ENCODE data around the gene LIPC. TPM values are rescaled to one million over a fixed set of nuclear protein-coding genes. Genes with fewer than 3 reads are reported as not detected.

Gene LIPC
- total RNA-seq, 2 donors from 2014 or later: 2.9 to 13.8 TPM

- no peaks in the 10 kb centered on the region for H3K9me3 ChIP-seq
- H3K36me3 ChIP-seq: no peaks in the 10 kb centered on the region
- H3K4me3 ChIP-seq: no peak overlapping the region
- H3K4me1 ChIP-seq: no peaks in the 10 kb centered on the region
- no peak for DNase-seq
- H3K27me3 ChIP-seq: no peaks in the 10 kb centered on the region
- TF ChIP-seq CTCF (IDR thresholded peaks at IDR 0.05): no peak
- H3K9ac ChIP-seq (ENCODE audit: low read depth in 2 of 2, low read length in 2 of 2): no peak overlapping the region
- intact Hi-C loops (cut with DNase I): no loop called here
- H3K27ac ChIP-seq: no peak overlapping the region
Measured at GRCh38 chr15:58398643-58399042, 33.1 kb upstream of the LIPC start.

- no peak for TF ChIP-seq CTCF (IDR thresholded peaks at IDR 0.05)
- H3K27ac ChIP-seq: no peak overlapping the region
- no peak for DNase-seq
- H3K9ac ChIP-seq (ENCODE audit: low read depth in 2 of 2, low read length in 2 of 2): no peak overlapping the region
- intact Hi-C loops (cut with DNase I): no loop called here
- no peaks in the 10 kb centered on the region for H3K4me1 ChIP-seq
- no peaks in the 10 kb centered on the region for H3K36me3 ChIP-seq
- no peaks in the 10 kb centered on the region for H3K9me3 ChIP-seq
- H3K4me3 ChIP-seq: no peak overlapping the region
- H3K27me3 ChIP-seq: no peaks in the 10 kb centered on the region
Measured at GRCh38 chr15:58399739-58400138, 32.1 kb upstream of the LIPC start.

DNA sequence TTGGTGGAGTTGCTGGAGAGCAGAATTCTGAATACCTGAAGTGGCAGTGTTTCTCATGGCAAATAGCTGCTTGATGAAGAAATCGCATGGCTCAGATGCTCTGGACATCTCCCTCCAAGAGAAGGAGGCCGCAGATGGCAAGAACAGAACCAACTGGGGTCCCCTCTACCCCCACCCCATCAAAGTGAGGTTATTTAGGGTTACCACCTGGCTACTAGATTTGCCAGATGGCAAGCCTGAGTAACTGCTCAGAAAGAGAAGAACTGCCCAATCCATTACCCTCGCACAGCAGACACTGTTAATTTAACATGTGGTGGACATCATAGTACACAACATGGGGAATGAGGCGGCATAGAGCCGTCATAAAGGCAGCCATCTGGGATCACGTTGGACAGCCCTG lies 30.5 kb upstream of the LIPC start:
- no peak for TF ChIP-seq CTCF (IDR thresholded peaks at IDR 0.05)
- Histone ChIP-seq H3K9me3 (no peaks in the 10 kb centered on the region), H3K4me3 (no peak overlapping the region), H3K36me3 (no peaks in the 10 kb centered on the region), H3K27ac (no peak overlapping the region), H3K9ac (ENCODE audit: low read depth in 2 of 2, low read length in 2 of 2) (no peak overlapping the region), H3K27me3 (no peaks in the 10 kb centered on the region), H3K4me1 (no peaks in the 10 kb centered on the region)
- intact Hi-C loops (cut with DNase I): no loop called here
- no peak for DNase-seq

- Histone ChIP-seq H3K9ac (ENCODE audit: low read depth in 2 of 2, low read length in 2 of 2) (no peak overlapping the region), H3K4me3 (no peak overlapping the region), H3K9me3 (no peaks in the 10 kb centered on the region), H3K27me3 (no peaks in the 10 kb centered on the region), H3K27ac (no peak overlapping the region), H3K4me1 (no peaks in the 10 kb centered on the region), H3K36me3 (no peaks in the 10 kb centered on the region)
- DNase-seq: no peak
- intact Hi-C loops (cut with DNase I): no loop called here
- TF ChIP-seq CTCF (IDR thresholded peaks at IDR 0.05): no peak
Measured at GRCh38 chr15:58401991-58402649, 29.7 kb upstream of the LIPC start.

DNA sequence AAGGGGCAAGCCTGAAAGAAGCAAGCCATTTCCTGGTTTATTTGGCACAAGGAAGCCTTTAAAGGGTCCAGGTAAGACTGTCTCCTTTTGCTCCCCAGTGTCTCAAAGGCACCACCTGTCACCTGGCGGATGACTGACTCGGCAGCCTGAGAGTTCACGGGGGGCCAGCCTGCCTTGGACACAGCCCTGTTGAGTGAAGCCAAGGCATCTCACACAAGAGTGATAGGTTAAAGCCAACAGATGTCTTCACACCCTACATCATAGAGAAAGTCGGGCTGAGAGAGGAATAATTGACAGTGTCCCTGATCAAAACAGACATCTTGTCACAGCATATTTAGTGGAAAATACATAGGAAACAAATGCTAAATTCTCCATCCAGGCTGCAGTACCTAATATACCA lies 28.2 kb upstream of the LIPC start:
- TF ChIP-seq CTCF (IDR thresholded peaks at IDR 0.05): no peak
- no peaks in the 10 kb centered on the region for H3K4me1 ChIP-seq
- intact Hi-C loops (cut with DNase I): no loop called here
- H3K36me3 ChIP-seq: no peaks in the 10 kb centered on the region
- no peak for DNase-seq
- no peak overlapping the region for H3K27ac ChIP-seq
- no peaks in the 10 kb centered on the region for H3K9me3 ChIP-seq
- H3K27me3 ChIP-seq: no peaks in the 10 kb centered on the region
- H3K9ac ChIP-seq (ENCODE audit: low read depth in 2 of 2, low read length in 2 of 2): no peak overlapping the region
- no peak overlapping the region for H3K4me3 ChIP-seq
